Activated naive CD4-positive, alpha-beta T cell treated with anti-CD3 and anti-CD28 coated beads, Interleukin-2, amount 10 ng/mL, durations not matched to agents 7 days and 5 days (primary cell): ENCODE results near the gene TIMM23B.
"Not testable (repeated sequence)": the region's sequence is repeated elsewhere in the genome, so short reads cannot be mapped to it uniquely, and the experiment has no call there.

Experiments used
- CTCF ChIA-PET: fragments of 350-600 bp; sonication (Branson Sonifier 250); formaldehyde crosslinking; loops from one replicate; lab custom pipeline; 2021; ENCODE audit warnings: antibody characterized with exemption; lab: Charles Lee
- DNase-seq: peaks from one replicate; pipeline ENCODE4 v3.0.0-alpha.2; 2020
- H3K27ac Mint-ChIP-seq: one replicate; pipeline ENCODE4 v1.8.0; 2021; ENCODE audit warnings: mild to moderate bottlenecking, moderate library complexity, mixed read lengths
- H3K27me3 Mint-ChIP-seq: one replicate; pipeline ENCODE4 v1.8.0; 2021; ENCODE audit warnings: mild to moderate bottlenecking, mixed read lengths
- H3K36me3 Mint-ChIP-seq: one replicate; pipeline ENCODE4 v1.8.0; 2021; ENCODE audit warnings: mixed read lengths
- H3K4me1 Mint-ChIP-seq: one replicate; pipeline ENCODE4 v1.8.0; 2021; ENCODE audit warnings: mixed read lengths
- H3K4me3 Mint-ChIP-seq: one replicate; pipeline ENCODE4 v1.8.0; 2021; ENCODE audit warnings: mild to moderate bottlenecking, moderate library complexity, mixed read lengths
- H3K9me3 Mint-ChIP-seq: one replicate; pipeline ENCODE4 v1.8.0; 2021; ENCODE audit warnings: mixed read lengths

TIMM23B gene

DNA sequence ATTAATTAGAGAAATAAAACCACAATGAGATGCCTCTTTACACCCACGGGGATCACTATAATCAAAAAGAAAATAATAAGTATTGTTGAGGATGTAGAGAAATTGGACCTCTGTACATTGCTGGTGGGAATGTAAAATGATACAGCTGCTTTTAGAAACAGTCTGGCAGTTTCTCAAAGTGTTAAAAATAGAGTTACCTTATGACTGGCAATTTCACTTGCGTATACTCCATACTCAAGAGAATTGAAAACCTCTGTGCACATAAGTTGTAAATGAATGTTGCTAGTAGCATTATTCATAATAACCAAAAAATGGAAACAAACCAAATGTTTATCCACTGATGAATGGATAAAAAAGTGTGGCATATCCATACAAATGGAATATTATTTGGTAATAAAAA lies 6.3 kb downstream of the TIMM23B start:
- H3K27ac Mint-ChIP-seq, H3K27me3 Mint-ChIP-seq, H3K9me3 Mint-ChIP-seq, DNase-seq, CTCF ChIA-PET, H3K4me3 Mint-ChIP-seq: not testable (repeated sequence)
- peaks cover 15% of the 10 kb centered on the region for H3K36me3 Mint-ChIP-seq
- peaks cover 13% of the 10 kb centered on the region for H3K4me1 Mint-ChIP-seq

DNA sequence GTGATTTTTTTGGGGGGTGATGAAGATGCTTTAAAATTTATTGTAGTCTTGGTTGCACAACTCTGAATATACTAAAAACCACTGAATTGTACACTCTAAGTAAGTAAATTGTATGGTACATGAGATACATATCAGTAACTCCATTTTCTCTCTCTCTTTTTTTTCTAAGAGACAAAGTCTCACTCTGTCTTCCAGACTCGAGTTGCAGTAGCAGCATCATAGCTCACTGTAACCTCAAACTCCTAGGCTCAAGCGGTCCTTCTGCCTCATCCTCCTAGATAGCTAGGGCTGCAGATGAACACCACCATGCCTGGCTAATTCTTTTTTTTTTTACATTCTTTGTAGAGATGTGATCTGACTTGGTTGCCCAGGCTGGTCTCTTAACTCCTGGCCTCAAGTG lies 6.9 kb downstream of the TIMM23B start:
- CTCF ChIA-PET, DNase-seq, H3K4me1 Mint-ChIP-seq, H3K27ac Mint-ChIP-seq, H3K4me3 Mint-ChIP-seq, H3K9me3 Mint-ChIP-seq, H3K27me3 Mint-ChIP-seq: not testable (repeated sequence)
- H3K36me3 Mint-ChIP-seq = peaks cover 14% of the 10 kb centered on the region

DNA sequence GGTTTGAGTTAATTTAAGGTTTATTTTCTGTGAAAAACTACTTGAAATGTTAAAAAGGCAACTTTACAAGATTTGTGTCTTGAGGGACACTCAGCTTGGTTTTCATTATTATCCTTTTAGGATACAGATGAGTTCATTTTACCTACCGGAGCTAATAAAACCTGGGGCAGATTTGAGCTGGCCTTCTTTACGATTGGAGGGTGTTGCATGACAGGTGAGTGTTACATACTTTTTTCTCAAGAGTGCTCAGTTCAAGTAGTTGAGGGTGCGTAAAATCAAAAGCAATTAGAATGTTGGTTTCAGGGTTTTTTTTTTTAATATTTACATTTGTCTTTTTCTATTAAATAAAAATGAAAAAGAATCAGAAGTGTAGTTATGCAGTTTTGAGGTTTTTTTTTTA lies 10.2 kb downstream of the TIMM23B start:
- DNase-seq, H3K4me1 Mint-ChIP-seq, H3K9me3 Mint-ChIP-seq, H3K27ac Mint-ChIP-seq, H3K4me3 Mint-ChIP-seq, H3K27me3 Mint-ChIP-seq, CTCF ChIA-PET: not testable (repeated sequence)
- H3K36me3 Mint-ChIP-seq = peaks cover 12% of the 10 kb centered on the region

DNA sequence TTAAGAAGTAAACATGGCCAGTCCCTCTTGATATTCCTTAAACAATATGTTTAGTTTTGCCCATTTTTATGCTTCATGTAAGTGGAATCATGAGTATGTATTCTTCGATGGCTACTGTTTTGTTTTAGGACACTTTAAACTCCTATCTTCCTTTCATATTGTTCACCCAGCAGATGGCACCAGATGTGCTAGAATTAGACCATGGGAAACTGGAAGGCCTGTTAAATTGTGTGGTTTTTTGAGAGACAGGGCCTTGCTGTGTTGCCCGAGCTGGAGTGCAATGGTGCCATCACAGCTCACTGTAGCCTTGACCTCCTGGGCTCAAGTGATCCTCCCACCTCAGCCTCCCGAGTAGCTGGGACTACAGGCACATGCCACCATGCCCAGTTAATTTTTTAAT lies 11.3 kb downstream of the TIMM23B start:
- H3K27ac Mint-ChIP-seq, H3K27me3 Mint-ChIP-seq, H3K4me3 Mint-ChIP-seq, DNase-seq, H3K4me1 Mint-ChIP-seq, H3K9me3 Mint-ChIP-seq, CTCF ChIA-PET: not testable (repeated sequence)
- H3K36me3 Mint-ChIP-seq = peaks cover 14% of the 10 kb centered on the region

DNA sequence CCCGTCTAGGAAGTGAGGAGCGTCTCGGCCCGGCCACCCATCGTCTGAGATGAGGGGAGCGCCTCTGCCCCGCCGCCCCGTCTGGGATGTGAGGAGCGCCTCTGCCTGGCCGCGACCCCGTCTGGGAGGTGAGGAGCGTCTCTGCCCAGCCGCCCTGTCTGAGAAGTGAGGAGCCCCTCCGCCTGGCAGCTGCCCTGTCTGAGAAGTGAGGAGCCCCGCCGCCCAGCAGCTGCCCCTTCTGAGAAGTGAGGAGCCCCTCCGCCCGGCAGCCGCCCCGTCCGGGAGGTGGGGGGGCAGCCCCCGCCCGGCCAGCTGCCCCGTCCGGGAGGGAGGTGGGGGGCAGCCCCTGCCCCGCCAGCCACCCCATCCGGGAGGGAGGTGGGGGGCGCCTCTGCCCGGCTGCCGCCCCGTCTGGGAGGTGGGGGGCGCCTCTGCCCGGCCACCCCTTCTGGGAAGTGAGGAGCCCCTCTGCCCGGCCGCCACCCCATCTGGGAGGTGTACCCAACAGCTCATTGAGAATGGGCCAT lies 28.5 kb downstream of the TIMM23B start:
- H3K4me1 Mint-ChIP-seq, H3K36me3 Mint-ChIP-seq: not testable (repeated sequence)

DNA sequence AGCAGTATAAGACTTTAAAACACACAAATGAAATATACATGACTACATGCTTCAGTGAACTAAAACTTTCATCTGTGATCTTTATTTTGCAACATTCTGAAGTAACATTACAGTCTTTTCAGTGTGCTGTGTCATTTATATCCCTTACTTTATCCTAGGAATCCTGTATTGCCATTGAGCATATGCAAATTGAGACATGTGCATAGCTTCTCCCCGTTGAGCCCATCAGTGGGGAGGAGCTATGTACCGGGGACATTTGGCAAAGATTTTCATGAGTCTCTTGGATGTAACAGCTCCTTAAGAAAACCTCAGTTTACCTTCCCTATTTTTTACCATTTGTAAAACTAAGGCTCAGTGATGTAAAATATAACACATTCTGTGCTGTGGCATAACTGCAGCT lies 29.6 kb downstream of the TIMM23B start:
- H3K27me3 Mint-ChIP-seq, DNase-seq, H3K27ac Mint-ChIP-seq, H3K9me3 Mint-ChIP-seq, CTCF ChIA-PET, H3K4me1 Mint-ChIP-seq, H3K36me3 Mint-ChIP-seq, H3K4me3 Mint-ChIP-seq: not testable (repeated sequence)

More for the DNA sequence above, 28.5 kb downstream of the TIMM23B start:
- H3K27ac Mint-ChIP-seq, DNase-seq, H3K4me3 Mint-ChIP-seq, H3K9me3 Mint-ChIP-seq, H3K27me3 Mint-ChIP-seq, CTCF ChIA-PET: not testable (repeated sequence)

DNA sequence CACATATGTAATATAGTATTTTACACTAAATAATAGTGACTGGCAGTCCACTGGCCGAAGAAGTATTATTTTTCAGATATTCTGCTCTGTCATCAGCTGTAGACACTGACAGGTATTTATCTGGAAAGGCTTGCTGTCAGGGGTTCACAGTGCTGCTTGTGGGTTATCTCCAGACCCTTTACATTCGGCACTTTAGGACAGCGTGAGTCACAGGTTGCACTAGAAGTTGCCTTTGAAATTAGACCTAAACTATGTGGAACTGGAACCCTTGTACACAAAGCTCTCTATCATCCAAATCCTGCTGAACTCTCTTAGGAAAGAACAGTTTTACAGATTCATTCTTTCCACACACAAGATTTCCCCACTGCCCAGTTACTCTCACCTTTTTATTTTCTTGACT lies 30.2 kb downstream of the TIMM23B start:
- H3K4me3 Mint-ChIP-seq, H3K27ac Mint-ChIP-seq, H3K36me3 Mint-ChIP-seq, H3K4me1 Mint-ChIP-seq, DNase-seq, CTCF ChIA-PET, H3K9me3 Mint-ChIP-seq, H3K27me3 Mint-ChIP-seq: not testable (repeated sequence)

DNA sequence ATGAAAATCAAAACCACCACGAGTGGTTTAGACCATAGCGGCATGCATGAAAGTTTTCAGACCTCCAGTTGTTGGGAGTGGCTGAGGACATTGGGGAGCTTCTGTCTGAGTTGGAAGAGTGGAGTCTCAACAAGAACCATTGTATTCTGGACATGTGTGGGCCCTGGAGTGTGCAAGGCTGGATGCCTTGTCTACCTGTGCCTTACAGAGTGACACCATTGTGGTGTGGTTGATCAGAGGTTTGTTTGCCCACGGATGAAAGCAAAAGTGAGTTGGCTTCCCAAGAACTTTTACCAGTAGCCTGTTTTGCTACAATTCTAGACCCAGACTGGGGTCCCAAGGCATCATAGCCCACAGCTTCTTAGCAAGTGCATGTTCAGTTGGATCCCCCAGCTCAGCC lies 35.9 kb downstream of the TIMM23B start:
- DNase-seq, H3K36me3 Mint-ChIP-seq, H3K4me1 Mint-ChIP-seq, H3K27ac Mint-ChIP-seq, H3K9me3 Mint-ChIP-seq, CTCF ChIA-PET, H3K4me3 Mint-ChIP-seq, H3K27me3 Mint-ChIP-seq: not testable (repeated sequence)

DNA sequence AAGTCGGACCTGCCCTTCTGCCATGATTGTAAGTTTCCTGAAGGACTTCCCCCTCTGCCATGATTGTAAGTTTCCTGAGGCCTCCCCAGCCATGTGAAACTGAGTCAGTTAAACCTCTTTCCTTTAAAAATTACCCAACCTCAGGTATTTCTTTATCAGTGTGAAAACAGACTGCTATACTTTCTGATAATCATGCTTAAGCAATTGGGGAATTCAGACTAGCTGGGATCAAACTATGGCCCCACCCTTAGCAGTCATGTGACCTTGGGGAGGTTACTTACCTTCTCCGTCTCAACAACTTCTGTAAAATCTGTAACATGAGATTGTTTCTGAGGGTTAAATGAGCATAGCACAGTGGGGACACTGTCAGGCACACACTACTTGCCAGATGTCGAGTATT lies 45.4 kb downstream of the TIMM23B start:
- H3K27me3 Mint-ChIP-seq, H3K27ac Mint-ChIP-seq, CTCF ChIA-PET: not testable (repeated sequence)

DNA sequence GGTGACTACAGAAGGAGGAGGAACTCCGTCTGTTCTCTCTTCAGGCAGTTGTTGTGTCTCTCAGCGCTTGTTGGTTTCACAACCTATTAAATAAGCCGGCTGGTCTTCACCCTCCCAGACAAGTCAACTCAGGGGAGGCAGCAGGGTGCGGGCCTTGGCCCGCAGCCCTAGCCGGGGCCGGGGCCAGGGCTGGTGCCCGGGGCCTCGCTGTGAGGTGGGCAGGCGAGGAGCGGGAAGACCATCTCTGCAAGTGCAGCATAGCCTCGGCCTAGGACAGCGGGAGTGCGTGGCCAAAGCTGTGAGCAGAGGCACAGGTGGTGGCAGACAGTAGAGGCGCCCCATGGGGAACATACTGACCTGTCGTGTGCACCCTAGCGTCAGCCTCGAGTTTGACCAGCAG lies 46.5 kb downstream of the TIMM23B start, which contains the start of gene AGAP6:
Gene AGAP6 (plus strand): TSS at position 31 of the 400 bp plus-strand sequence. CDS start 310 bp downstream, at position 341.
- H3K9me3 Mint-ChIP-seq = not testable (repeated sequence)

More for the DNA sequence above, 45.4 kb downstream of the TIMM23B start:
- not testable (repeated sequence) for H3K4me1 Mint-ChIP-seq, H3K4me3 Mint-ChIP-seq, H3K36me3 Mint-ChIP-seq, H3K9me3 Mint-ChIP-seq, DNase-seq

DNA sequence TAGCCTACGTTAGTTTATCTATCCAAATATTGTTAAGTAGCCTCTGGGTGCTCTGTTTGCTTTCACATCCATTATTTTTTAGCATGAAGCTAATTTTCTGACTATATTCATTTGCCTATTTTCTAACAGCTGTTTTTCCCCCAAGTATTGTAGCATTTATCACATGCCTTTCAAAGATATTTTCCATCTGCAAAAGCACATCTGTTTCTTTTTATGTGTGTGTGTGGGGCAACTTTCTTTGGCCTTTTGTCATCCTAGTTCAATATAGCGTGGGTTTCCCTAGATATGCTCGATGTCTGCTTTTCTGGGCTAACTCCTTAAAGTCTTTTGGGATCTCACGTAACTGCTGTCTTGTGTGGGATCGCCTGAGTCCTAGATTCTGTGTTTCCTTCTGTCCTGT lies 53.5 kb downstream of the TIMM23B start:
- H3K4me3 Mint-ChIP-seq, H3K27me3 Mint-ChIP-seq, H3K9me3 Mint-ChIP-seq, H3K4me1 Mint-ChIP-seq, H3K27ac Mint-ChIP-seq, H3K36me3 Mint-ChIP-seq, CTCF ChIA-PET, DNase-seq: not testable (repeated sequence)

More for the DNA sequence above, 46.5 kb downstream of the TIMM23B start, which contains the start of gene AGAP6:
- H3K4me1 Mint-ChIP-seq, H3K4me3 Mint-ChIP-seq, H3K36me3 Mint-ChIP-seq, DNase-seq, CTCF ChIA-PET, H3K27ac Mint-ChIP-seq, H3K27me3 Mint-ChIP-seq: not testable (repeated sequence)

DNA sequence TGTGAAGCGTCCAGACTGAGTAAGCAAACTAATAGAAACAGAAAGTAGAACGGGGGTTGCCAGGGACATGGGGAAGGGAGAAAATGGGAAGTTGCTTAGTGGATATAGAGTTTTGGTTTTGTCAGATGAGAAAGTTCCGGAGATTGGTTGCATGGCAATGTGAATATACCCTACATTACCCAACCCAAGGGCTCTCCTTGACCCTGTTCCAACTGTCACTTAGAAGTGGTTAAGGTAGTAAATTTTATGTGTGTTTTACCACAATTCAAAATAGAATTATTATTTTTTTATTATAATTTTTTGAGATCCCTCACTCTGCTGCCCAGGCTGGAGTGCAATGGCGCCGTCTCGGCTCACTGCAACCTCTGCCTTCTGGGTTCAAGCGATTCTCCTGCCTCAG lies 72.2 kb downstream of the TIMM23B start:
- H3K36me3 Mint-ChIP-seq, CTCF ChIA-PET, H3K27ac Mint-ChIP-seq, H3K9me3 Mint-ChIP-seq, H3K4me3 Mint-ChIP-seq, DNase-seq, H3K27me3 Mint-ChIP-seq, H3K4me1 Mint-ChIP-seq: not testable (repeated sequence)

DNA sequence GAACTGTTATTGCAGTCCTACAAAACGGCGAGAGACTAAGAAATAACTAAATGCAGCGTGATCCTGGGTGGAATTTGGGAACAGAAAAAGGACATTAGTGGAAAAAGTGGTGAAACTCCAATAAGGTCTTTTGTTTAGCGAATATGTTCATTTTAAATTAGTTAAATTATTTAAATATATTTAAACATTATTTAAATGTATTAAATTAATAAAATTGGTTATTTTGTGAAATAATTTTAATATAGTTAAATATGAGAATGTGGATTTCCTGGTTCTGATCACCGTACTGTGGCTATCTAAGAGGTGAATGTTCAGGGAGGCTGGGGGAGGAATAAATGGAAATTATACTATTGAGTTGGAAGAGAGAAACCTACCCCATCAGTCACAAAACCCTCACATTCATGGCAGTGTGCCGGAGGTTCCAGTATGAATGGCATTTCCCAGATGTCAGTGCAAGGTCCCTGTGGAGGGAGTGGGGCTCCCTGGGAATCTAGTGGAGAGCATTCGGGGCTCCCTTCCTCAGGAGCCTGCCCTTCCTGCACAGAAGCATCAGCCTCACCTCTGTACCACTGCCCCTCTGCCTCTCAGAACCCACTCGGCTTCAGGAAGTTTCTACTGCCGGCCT lies 73.9 kb downstream of the TIMM23B start:
- H3K36me3 Mint-ChIP-seq, H3K4me3 Mint-ChIP-seq, H3K9me3 Mint-ChIP-seq, H3K4me1 Mint-ChIP-seq, H3K27me3 Mint-ChIP-seq, H3K27ac Mint-ChIP-seq, CTCF ChIA-PET, DNase-seq: not testable (repeated sequence)

DNA sequence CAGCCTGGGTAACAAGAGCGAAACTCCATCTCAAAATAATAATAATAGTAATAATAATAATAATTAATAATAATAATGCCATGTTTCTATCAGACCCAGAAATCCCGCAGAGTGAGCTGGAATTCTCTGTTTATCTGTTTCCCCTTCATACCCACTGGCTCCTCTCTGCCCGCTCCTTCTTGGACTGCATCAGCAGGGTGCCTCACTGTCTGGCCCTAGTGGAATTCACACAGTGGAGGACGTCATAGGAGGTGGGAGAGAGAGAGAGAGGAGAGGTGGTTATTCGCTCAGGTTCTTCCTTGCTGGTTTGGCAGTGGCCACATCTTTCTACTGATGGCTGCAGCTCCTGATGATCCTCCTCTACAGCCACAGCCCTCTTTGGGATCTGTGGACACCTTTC lies 75.1 kb downstream of the TIMM23B start:
- H3K9me3 Mint-ChIP-seq, H3K27ac Mint-ChIP-seq, H3K27me3 Mint-ChIP-seq, CTCF ChIA-PET, H3K4me1 Mint-ChIP-seq, DNase-seq, H3K4me3 Mint-ChIP-seq, H3K36me3 Mint-ChIP-seq: not testable (repeated sequence)

DNA sequence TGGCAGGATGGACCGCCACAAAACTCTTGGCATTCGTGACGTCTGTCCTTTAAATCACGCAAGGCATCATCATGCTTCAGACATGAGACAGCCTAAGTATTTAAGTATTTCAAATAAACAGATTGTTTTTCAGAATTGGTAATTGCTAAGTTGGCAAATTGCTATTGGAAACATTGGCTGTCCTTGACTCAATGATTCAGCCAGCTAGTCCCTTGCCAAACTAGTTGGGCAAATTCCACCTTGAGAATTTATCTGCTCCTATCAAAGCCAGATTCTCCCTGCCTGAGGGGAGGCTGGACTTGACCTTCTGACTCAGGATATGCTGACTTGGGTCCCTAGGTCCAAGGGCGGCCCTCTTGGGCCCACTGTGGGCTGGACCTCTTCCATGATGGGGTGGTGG lies 75.8 kb downstream of the TIMM23B start:
- H3K27me3 Mint-ChIP-seq, CTCF ChIA-PET, H3K27ac Mint-ChIP-seq, H3K9me3 Mint-ChIP-seq, H3K4me1 Mint-ChIP-seq, H3K36me3 Mint-ChIP-seq, H3K4me3 Mint-ChIP-seq, DNase-seq: not testable (repeated sequence)
